Eye (tissue), 1 donor: ENCODE results near the gene RXRA.

Source experiments
- DNase-seq: peaks from one replicate; pipeline ENCODE4 v3.0.0-alpha.2; 2015

RXRA gene

DNA sequence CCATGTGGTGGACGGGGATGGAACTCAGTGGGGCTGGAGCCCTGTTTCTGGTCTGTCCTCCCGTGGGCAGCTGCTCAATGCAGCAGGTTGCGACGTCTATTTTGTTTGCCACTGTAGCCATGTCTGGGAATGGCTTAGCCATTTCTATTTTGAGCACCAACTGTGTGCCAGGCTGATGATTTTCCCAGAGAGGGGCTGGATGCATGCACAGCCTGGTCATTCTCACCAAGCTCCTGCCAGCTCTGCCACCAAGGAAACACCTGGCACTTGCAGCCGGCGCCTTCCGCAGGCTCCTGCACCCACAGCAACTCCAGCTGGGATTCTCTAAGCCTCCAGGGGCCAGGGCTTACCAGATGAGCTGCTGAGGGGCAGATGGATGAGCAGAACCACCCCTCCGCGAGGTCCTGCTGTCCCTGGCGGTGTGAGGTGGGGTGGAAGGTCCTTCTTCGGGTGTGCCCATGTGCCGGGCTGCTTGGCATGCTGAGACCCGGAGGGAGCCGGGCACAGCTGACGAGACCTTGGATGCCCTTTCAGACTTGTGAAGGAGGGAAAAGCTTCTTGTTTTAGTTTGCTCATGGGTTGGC, 151.2 kb downstream of the RXRA start:
- no peak for DNase-seq

DNA sequence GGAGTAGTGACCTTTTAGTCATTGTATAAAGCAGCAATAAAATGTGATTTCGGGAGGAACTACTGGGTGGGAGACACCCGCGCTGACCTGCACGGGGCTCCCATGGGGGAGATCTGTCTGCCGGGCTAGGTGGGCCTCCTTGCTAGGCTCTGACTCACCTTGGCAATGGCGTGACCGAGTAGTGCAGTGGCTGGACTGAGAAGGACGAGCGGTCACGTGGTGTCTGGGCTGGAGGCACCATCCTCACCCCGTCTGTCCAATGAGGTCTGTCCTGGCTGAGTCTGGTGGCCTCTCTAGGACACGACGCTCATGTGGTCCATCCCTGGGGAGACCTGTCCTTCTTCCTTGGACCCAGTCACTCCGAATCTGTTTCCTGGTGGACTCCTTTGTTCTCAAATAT, 151.7 kb downstream of the RXRA start:
- DNase-seq = no peak

DNA sequence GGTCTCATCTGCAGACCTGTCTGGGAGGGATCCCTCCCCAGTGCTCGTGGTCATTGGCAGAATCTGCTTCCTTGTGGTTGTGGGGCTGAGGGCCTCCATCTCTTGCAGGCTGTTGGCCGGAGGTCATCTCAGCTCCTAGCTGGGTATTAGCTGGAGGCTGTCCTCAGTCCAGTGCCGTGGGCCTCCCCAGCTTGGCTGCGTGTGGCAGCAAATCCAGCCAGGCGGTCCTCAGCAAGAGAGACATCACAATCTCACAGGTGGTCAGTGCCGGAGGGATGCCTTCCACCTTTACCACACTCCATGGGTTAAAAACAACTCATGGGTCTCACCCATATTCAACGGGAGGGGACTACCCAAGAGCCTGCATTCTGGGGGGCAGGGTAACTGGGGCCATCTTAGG, 155.5 kb downstream of the RXRA start:
- DNase-seq = no peak

DNA sequence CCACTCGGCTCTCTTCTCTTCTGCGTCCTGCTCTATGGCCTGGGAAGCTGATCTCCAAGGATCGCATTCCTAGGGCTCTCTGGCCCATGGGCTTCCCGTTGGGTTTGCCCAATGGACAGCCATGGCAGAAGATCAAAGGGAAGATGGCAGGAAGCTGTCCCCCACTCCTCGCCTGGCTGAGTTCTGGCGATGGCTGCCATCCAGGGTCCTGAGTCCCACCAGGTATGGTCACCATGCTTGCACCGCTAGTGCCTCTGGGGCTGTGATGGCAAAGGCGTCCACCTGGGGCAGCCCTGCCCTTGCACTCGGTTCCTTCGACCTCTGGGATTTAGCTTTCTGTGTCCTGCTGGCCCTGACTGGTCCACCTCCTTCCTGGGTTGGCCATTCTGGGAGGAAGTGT, 156.0 kb downstream of the RXRA start:
- no peak for DNase-seq

DNA sequence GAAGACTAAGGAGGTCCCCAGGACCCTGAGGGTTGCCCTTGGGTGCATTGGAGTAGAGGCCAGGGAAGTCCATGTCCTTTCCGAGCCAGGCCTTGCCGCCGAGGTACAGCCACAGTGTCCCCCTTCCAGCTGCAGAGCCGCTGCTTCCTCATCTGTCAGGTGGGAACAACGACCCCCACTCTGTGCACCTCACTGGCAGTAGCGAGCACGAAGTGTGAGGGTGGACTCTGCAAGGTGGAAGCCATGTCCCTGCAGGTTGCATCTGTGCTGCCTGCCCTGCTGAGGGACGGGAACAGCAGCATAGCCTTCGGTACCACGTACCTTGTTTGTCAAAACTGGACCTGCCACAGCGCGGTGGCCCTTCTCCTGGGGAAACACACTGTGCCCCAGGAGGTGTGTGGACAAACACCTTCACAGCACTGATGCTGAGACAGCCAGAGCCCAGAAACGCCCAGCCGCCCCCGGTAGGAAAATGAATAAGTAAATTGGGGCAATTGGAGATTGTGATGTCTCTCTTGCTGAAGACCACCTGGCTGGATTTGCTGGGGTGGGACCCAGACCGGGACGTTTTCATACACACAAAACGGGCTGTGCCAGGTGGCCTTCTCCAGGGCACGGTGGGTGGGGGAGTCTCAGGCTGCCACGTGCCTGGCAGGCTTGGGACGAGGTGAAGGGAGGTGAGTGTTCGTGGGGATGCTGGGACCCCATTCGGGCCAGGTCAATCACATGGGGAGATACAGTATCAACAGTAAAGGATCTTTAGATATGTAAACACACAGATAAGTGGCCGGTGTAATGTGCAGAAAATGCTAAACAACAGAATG, 157.3 kb downstream of the RXRA start:
- no peak for DNase-seq

DNA sequence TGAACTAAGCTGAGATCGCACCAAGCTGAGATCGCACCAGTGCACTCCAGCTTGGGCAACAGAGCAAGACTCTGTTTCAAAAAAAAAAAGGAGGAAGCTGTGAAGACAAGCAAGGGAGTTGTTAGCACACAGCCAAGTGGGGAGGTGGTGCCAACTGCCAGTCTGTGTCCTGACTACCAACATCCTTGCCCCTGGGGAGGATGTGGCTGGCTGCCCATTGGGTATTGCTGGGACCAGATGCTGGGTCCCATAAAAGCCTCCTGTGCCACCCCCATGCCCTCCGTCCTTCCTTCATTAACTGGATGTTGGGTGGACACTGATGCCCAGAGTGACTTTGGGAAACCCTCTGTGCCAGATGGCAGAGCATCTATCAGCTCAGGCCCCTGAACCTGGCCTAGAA, 158.2 kb downstream of the RXRA start:
- no peak for DNase-seq

DNA sequence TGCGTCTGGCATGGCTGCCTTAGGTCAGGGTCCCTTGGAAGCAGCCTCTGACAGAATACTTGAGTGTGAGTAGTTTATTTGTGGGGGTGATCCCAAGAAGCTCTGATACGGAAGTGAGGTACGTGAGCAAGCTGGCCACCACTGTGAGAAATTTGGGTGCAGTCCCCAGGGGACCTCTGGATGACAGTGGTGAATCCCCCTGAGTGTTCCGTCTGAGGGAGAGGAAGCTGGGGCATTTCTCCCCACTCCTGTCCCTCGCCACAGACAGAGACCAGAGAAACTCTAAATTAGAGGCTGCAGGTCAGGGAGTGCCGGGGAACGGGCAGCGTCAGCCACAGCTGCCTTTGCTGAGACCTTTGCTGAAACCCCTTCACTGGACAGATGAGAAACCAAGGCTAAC, 159.4 kb downstream of the RXRA start:
- DNase-seq = no peak

DNA sequence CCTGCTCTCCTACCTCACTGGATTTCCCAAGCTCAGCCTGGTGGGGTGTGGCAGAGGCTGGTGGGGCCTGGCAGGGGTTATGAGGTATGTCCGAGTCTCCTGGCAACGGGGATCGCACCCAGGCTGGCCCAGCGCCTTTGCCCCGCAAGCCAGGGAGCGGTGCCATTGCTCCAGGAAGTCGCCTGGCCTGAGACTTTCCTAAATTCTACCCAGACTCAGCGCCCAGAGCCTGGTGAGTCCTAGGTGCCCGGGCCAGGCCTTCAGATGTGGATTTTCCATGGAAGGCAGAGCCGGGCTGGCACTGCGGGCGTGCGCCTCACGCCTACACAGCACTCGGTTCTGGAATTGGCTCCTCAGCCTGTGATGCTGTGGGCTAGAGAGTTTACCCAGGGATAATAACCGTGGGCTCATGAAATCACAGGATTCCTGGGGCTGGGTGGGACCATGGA, 159.9 kb downstream of the RXRA start:
- no peak for DNase-seq

DNA sequence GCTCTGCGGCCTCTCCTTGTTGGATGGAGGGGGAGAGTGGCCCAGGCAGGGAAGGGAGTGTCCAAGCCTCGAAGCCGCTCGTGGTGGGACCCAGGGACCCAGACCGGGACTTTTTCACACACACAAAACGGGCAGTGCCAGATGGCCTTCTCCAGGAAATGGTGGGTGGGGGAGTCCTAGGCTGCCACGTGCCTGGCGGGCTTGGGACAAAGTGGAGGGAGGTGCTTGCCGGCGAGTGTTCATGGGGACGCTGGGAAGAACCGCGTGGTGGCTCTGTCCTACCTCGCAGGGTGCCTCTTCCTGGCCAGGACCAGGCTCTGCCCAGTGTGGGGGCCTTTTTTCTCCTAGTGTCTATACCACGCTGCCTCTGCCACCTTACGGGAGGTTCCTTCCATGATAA, 160.3 kb downstream of the RXRA start:
- DNase-seq = no peak
